OCI-LY3 (cell line): ENCODE results near the gene DNMT1.

ENCODE experiments used
- H2AFZ ChIP-seq: fragments of 200-600, 300-600 bp; shearing (Covaris generic); 2 replicates; pipeline ENCODE4 v1.6.0; 2014; ENCODE audit warnings: antibody characterized with exemption, low read depth, low read length
- H3K27ac ChIP-seq: fragments of 200-600, 300-600 bp; sonication (generic); 2 replicates; pipeline ENCODE4 v1.5.1; 2014; ENCODE audit warnings: mild to moderate bottlenecking, low read length, moderate library complexity, mixed read lengths
- H3K27me3 ChIP-seq: fragments of 200-600, 300-600 bp; sonication (generic); 2 replicates; pipeline ENCODE4 v1.6.1; 2014; ENCODE audit warnings: low read depth, low read length, mixed read lengths
- H3K36me3 ChIP-seq: fragments of 200-600, 300-600 bp; sonication (generic); replicated peaks from 2 replicates; pipeline ENCODE3; 2014; ENCODE audit warnings: low read depth, low read length, mixed read lengths
- H3K4me1 ChIP-seq: fragments of 300-600, 200-600 bp; sonication (generic); 2 replicates; pipeline ENCODE4 v1.6.1; 2014; ENCODE audit warnings: low read length, mixed read lengths
- H3K4me2 ChIP-seq: fragments of 200-600, 300-600 bp; sonication (generic); 2 replicates; pipeline ENCODE4 v1.6.1; 2014; ENCODE audit warnings: low read length, mixed read lengths
- H3K4me3 ChIP-seq: fragments of 300-600, 200-600 bp; sonication (generic); 2 replicates; pipeline ENCODE4 v1.5.1; 2014; ENCODE audit warnings: antibody characterized with exemption, mild to moderate bottlenecking, low read length, moderate library complexity
- H3K79me2 ChIP-seq: fragments of 300-600, 200-600 bp; shearing (Covaris generic); 2 replicates; pipeline ENCODE4 v1.6.1; 2014; ENCODE audit warnings: mild to moderate bottlenecking, low read length, mixed read lengths
- H3K9ac ChIP-seq: fragments of 300-600, 200-600 bp; shearing (Covaris generic); 2 replicates; pipeline ENCODE4 v1.6.0; 2014; ENCODE audit warnings: mild to moderate bottlenecking, low read length, moderate library complexity
- H3K9me3 ChIP-seq: fragments of 200-600, 300-600 bp; shearing (Covaris generic); 2 replicates; pipeline ENCODE4 v1.6.1; 2014; ENCODE audit warnings: low read length, mixed read lengths; ENCODE audit not compliant: insufficient read depth
- H4K20me1 ChIP-seq: fragments of 200-600, 300-600 bp; sonication (generic); 2 replicates; pipeline ENCODE4 v1.6.1; 2016; ENCODE audit warnings: low read length, mixed read lengths; ENCODE audit not compliant: insufficient read depth
- CTCF ChIP-seq: fragments of 200-600, 300-600 bp; sonication (generic); IDR thresholded peaks from 2 replicates; pipeline ENCODE4 v1.5.1; 2014; ENCODE audit warnings: antibody characterized with exemption, low read length, low read depth
- EZH2phosphoT487 ChIP-seq: fragments of 200-600 bp; shearing (Covaris generic); IDR thresholded peaks from 2 replicates; pipeline ENCODE4 v1.6.1; 2018; ENCODE audit warnings: antibody characterized with exemption, mixed run types, low read depth

The DNMT1 gene

GRCh38 chr19:10231612-10232228 lies 37.0 kb upstream of the DNMT1 start:
- Histone ChIP-seq H3K79me2 (peaks cover 32% of the 10 kb centered on the region), H3K27ac (no peak overlapping the region), H3K4me2 (peak overlapping the region; percentile 80), H3K4me1 (peaks cover 58% of the 10 kb centered on the region), H3K36me3 (peaks cover 4% of the 10 kb centered on the region), H3K9me3 (no peaks in the 10 kb centered on the region), H3K27me3 (no peaks in the 10 kb centered on the region), H2AFZ (0 out of 2 replicates have a peak overlapping the region, but pooled peaks have one; percentile 5), H4K20me1 (peaks cover 14% of the 10 kb centered on the region), H3K4me3 (peak overlapping the region; percentile 89), H3K9ac (peak overlapping the region; percentile 88)
- no peak for TF ChIP-seq EZH2phosphoT487
- TF ChIP-seq CTCF, result no peak

GRCh38 chr19:10230861-10231611 lies 36.3 kb upstream of the DNMT1 start, which contains the start of gene S1PR2:
Gene S1PR2 (minus strand): TSS chr19:10231331. CDS start chr19:10224905, 6,426 bp downstream.
- H3K4me2 ChIP-seq, result peak within 1 kb of the TSS; percentile 80
- no peaks in the 10 kb centered on the region for H3K27me3 ChIP-seq
- H3K27ac ChIP-seq, result peak within 1 kb of the TSS; percentile 51
- H3K9me3 ChIP-seq, result no peaks in the 10 kb centered on the region
- peaks cover 4% of the 10 kb centered on the region for H3K36me3 ChIP-seq
- peaks cover 32% of the 10 kb centered on the region for H3K79me2 ChIP-seq
- peak within 1 kb of the TSS; percentile 89 for H3K4me3 ChIP-seq
- H3K9ac ChIP-seq, result peak within 1 kb of the TSS; percentile 88
- TF ChIP-seq CTCF, result no peak
- no peak for TF ChIP-seq EZH2phosphoT487
- peaks cover 53% of the 10 kb centered on the region for H3K4me1 ChIP-seq
- H4K20me1 ChIP-seq, result peaks cover 19% of the 10 kb centered on the region
- H2AFZ ChIP-seq, result peak within 1 kb of the TSS; percentile 5; the same call in 1 of the 2 replicates

DNA sequence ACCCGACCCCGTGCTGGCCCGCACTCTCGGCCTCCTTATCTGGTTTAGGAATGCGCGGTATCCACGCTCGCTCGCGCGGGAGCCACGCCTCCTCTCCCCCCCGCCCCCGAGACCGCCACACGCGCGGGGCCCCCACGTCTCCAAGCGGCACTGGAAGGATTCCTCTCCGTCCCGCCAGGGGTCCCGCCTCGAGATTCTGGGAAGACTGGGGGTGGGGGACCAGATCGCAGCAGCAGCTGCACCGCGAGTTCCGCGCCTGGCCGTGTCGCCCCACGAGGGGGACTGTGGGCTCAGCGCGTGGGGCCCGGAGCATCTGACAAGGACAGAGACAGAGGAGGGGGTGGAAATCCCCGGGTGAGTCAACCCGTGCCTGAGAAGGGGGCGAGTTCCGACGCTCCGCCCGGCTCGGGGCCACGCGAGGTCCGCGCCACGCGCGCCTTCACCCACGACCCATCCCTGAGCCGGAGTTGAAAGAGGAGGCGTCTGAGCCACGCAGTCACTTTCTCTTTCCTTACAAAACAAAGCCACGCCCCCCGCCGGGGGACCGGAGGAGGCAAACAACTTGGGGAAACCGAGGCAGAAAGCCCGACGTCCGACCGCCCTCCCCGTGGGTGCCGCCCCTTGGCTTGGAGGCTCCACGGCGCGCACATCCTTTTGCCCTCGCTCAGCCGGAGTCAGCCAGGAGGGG lies 35.6 kb upstream of the DNMT1 start:
- H3K4me2 ChIP-seq, result peak overlapping the region; percentile 80

More for the DNA sequence above, 35.6 kb upstream of the DNMT1 start:
- no peaks in the 10 kb centered on the region for H3K27me3 ChIP-seq
- peak overlapping the region; percentile 51 for H3K27ac ChIP-seq
- peaks cover 25% of the 10 kb centered on the region for H4K20me1 ChIP-seq
- peaks cover 4% of the 10 kb centered on the region for H3K36me3 ChIP-seq
- no peak for TF ChIP-seq CTCF
- TF ChIP-seq EZH2phosphoT487, result no peak
- no peaks in the 10 kb centered on the region for H3K9me3 ChIP-seq
- peak overlapping the region; percentile 5; the same call in 1 of the 2 replicates for H2AFZ ChIP-seq
- peaks cover 32% of the 10 kb centered on the region for H3K79me2 ChIP-seq
- peak overlapping the region; percentile 88 for H3K9ac ChIP-seq
- H3K4me3 ChIP-seq, result peak overlapping the region; percentile 89
- H3K4me1 ChIP-seq, result peaks cover 46% of the 10 kb centered on the region
